ENCODE measurements around the gene SPEM3.

GRCh38 chr17:7438656-7439460 is 10.2 kb downstream of the SPEM3 start:
- TF ChIP-seq CTCF (IDR thresholded peaks at IDR 0.05) (no peak), POLR2A (IDR thresholded peaks at IDR 0.05) (no peak), POLR2AphosphoS5 (IDR thresholded peaks at IDR 0.05) (no peak)
